ENCODE data around the gene THADA.

DNA sequence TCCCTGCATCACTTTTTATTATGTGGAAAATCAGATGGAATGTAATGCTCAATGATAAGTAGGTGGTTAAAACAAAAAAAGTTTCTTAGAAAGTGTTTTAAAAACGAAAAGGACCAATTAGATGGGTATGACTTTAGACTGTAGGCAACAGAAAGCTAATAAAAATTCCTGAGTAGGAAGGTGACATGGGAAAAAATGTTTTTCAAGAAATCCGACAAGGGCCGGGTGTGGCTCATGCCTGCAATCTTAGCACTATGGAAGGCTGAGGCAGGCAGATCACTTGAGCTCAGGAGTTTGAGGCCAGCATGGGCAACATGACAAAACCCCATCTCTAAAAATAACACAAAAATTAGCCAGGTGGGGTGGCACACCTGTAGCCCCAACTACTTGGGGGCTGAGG, 126.1 kb downstream of the THADA start:
- TF ChIP-seq, protein P1, sequence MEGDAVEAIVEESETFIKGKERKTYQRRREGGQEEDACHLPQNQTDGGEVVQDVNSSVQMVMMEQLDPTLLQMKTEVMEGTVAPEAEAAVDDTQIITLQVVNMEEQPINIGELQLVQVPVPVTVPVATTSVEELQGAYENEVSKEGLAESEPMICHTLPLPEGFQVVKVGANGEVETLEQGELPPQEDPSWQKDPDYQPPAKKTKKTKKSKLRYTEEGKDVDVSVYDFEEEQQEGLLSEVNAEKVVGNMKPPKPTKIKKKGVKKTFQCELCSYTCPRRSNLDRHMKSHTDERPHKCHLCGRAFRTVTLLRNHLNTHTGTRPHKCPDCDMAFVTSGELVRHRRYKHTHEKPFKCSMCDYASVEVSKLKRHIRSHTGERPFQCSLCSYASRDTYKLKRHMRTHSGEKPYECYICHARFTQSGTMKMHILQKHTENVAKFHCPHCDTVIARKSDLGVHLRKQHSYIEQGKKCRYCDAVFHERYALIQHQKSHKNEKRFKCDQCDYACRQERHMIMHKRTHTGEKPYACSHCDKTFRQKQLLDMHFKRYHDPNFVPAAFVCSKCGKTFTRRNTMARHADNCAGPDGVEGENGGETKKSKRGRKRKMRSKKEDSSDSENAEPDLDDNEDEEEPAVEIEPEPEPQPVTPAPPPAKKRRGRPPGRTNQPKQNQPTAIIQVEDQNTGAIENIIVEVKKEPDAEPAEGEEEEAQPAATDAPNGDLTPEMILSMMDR (tag by site-specific recombination; IDR thresholded peaks at IDR 0.05), result no peak
- TF ChIP-seq, protein P2, sequence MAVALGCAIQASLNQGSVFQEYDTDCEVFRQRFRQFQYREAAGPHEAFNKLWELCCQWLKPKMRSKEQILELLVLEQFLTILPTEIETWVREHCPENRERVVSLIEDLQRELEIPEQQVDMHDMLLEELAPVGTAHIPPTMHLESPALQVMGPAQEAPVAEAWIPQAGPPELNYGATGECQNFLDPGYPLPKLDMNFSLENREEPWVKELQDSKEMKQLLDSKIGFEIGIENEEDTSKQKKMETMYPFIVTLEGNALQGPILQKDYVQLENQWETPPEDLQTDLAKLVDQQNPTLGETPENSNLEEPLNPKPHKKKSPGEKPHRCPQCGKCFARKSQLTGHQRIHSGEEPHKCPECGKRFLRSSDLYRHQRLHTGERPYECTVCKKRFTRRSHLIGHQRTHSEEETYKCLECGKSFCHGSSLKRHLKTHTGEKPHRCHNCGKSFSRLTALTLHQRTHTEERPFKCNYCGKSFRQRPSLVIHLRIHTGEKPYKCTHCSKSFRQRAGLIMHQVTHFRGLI (tag by site-specific recombination; IDR thresholded peaks at IDR 0.05), result no peak
- no peak for TF ChIP-seq ZNF416 (tag by site-specific recombination; IDR thresholded peaks at IDR 0.05)
- no peak for TF ChIP-seq ZIC2 (tag by site-specific recombination; IDR thresholded peaks at IDR 0.05)
- no peak for TF ChIP-seq ZNF791 (tag by site-specific recombination; IDR thresholded peaks at IDR 0.05)

Data from HEK293 (cell line).